Nucleus accumbens (tissue), 56 donors: Measurements from ENCODE around the gene CATSPERE.
A peak's percentile ranks its signal among the peaks of the same experiment; 100 is the strongest.

Experiments
- DNase-seq, 56 donors: peaks; one replicate each; lab custom pipeline; 2025; lab: John Stamatoyannopoulos, UW

The CATSPERE gene

GRCh38 chr1:244615301-244615700 lies 154.2 kb downstream of the CATSPERE start:
- DNase-seq, result no peak

GRCh38 chr1:244626709-244627108 lies 165.6 kb downstream of the CATSPERE start:
- no peak for DNase-seq

- DNase-seq, result no peak
Observed at GRCh38 chr1:244628789-244629188, 167.7 kb downstream of the CATSPERE start.

GRCh38 chr1:244633140-244633539 lies 172.1 kb downstream of the CATSPERE start:
- no peak for DNase-seq

GRCh38 chr1:244634546-244634945 lies 173.5 kb downstream of the CATSPERE start:
- no peak for DNase-seq

- no peak for DNase-seq
Observed at GRCh38 chr1:244636488-244637259, 175.6 kb downstream of the CATSPERE start.

- DNase-seq, result no peak
Observed at GRCh38 chr1:244639561-244639960, 178.5 kb downstream of the CATSPERE start.

- no peak for DNase-seq
Observed at GRCh38 chr1:244640917-244641316, 179.8 kb downstream of the CATSPERE start.

GRCh38 chr1:244642526-244642925 lies 181.5 kb downstream of the CATSPERE start:
- DNase-seq, result no peak

GRCh38 chr1:244642988-244643387 lies 181.9 kb downstream of the CATSPERE start:
- DNase-seq, result no peak

- no peak for DNase-seq
Observed at GRCh38 chr1:244645414-244645813, 184.3 kb downstream of the CATSPERE start.

- DNase-seq, result no peak
Observed at GRCh38 chr1:244645890-244646289, 184.8 kb downstream of the CATSPERE start.

GRCh38 chr1:244647819-244648218 lies 186.7 kb downstream of the CATSPERE start:
- no peak for DNase-seq

GRCh38 chr1:244651956-244652622 lies 191.0 kb downstream of the CATSPERE start:
- peak in 16 of 56 donors; percentile 4 to 50 (median 32) for DNase-seq

GRCh38 chr1:244652623-244653438 lies 191.8 kb downstream of the CATSPERE start, which contains the start of gene DESI2:
TSS of gene DESI2 (plus strand) at chr1:244653126. CDS start at chr1:244653314, 188 bp downstream.
- peak; percentile 85 to 100 (median 99) for DNase-seq

- peak in 8 of 56 donors; percentile 36 to 62 (median 48) for DNase-seq
Observed at GRCh38 chr1:244653439-244654107, 192.5 kb downstream of the CATSPERE start.

GRCh38 chr1:244654108-244655038 lies 193.3 kb downstream of the CATSPERE start:
- no peak for DNase-seq

GRCh38 chr1:244655186-244655585 lies 194.1 kb downstream of the CATSPERE start:
- DNase-seq, result no peak

GRCh38 chr1:244657421-244657820 lies 196.3 kb downstream of the CATSPERE start:
- DNase-seq, result no peak
